SU-DHL-6 (cell line): Measurements from ENCODE around the gene PELI1.

Experiments used
- H2AFZ ChIP-seq: fragments of 200-600 bp; sonication (generic); 2 replicates; pipeline ENCODE4 v1.6.1; 2014; ENCODE audit warnings: low read depth, mild to moderate bottlenecking, moderate library complexity, mixed read lengths, antibody characterized with exemption, low read length; ENCODE audit not compliant: severe bottlenecking
- H3F3A ChIP-seq: fragments of 200-600 bp; shearing (Covaris generic); 2 replicates; pipeline ENCODE4 v1.6.0; 2016; ENCODE audit warnings: antibody characterized with exemption, mild to moderate bottlenecking; ENCODE audit not compliant: insufficient read depth
- H3K27ac ChIP-seq: fragments of 200-600 bp; sonication (generic); 2 replicates; pipeline ENCODE4 v1.5.1; 2016; ENCODE audit warnings: low read depth, mild to moderate bottlenecking, low read length, moderate library complexity, mixed read lengths
- H3K27me3 ChIP-seq: fragments of 200-600 bp; sonication (generic), shearing (Covaris generic); 2 replicates; pipeline ENCODE4 v1.6.0; 2014; ENCODE audit warnings: mild to moderate bottlenecking, low read length
- H3K36me3 ChIP-seq: fragments of 200-600 bp; sonication (generic); 2 replicates; pipeline ENCODE4 v1.6.1; 2014; ENCODE audit warnings: mild to moderate bottlenecking, low read length, mixed read lengths
- H3K4me2 ChIP-seq: fragments of 300-600, 200-600 bp; shearing (Covaris generic), sonication (generic); 2 replicates; pipeline ENCODE4 v1.6.0; 2014; ENCODE audit warnings: low read length, low read depth, mild to moderate bottlenecking; ENCODE audit not compliant: poor library complexity, severe bottlenecking
- H3K4me3 ChIP-seq: fragments of 200-600 bp; sonication (generic); 2 replicates; pipeline ENCODE4 v1.5.1; 2014; ENCODE audit warnings: antibody characterized with exemption, low read length, mild to moderate bottlenecking, mixed read lengths; ENCODE audit not compliant: insufficient read depth, poor library complexity, severe bottlenecking
- H3K79me2 ChIP-seq: fragments of 200-600 bp; sonication (generic); 2 replicates; pipeline ENCODE4 v1.6.1; 2014; ENCODE audit warnings: mild to moderate bottlenecking, low read length, moderate library complexity; ENCODE audit not compliant: insufficient read depth
- H3K9ac ChIP-seq: fragments of 200-600 bp; sonication (generic); 2 replicates; pipeline ENCODE4 v1.7.0; 2014; ENCODE audit warnings: mild to moderate bottlenecking, low read length
- H3K9me2 ChIP-seq: fragments of 200-600 bp; sonication (generic); replicated peaks from 2 replicates; pipeline ENCODE4 v1.6.1; 2014; ENCODE audit warnings: low read length; ENCODE audit not compliant: insufficient read depth
- H3K9me3 ChIP-seq: fragments of 200-600 bp; sonication (generic); 2 replicates; pipeline ENCODE4 v1.6.1; 2014; ENCODE audit warnings: low read length, mixed read lengths; ENCODE audit not compliant: insufficient read depth
- H4K20me1 ChIP-seq: fragments of 200-600 bp; sonication (generic); 2 replicates; pipeline ENCODE4 v1.6.1; 2014; ENCODE audit warnings: low read depth, mild to moderate bottlenecking, antibody characterized with exemption, low read length, moderate library complexity, mixed read lengths
- CTCF ChIP-seq: fragments of 200-600 bp; sonication (generic); IDR thresholded peaks from one replicate; pipeline ENCODE4 v1.5.1; 2017; ENCODE audit warnings: antibody characterized with exemption, mild to moderate bottlenecking, low read length, moderate library complexity; ENCODE audit not compliant: insufficient read depth, poor library complexity, severe bottlenecking
- EZH2phosphoT487 ChIP-seq: fragments of 200-600 bp; sonication (generic), shearing (Covaris generic); conservative IDR thresholded peaks from 2 replicates; pipeline ENCODE4 v1.6.1; 2018; ENCODE audit warnings: mild to moderate bottlenecking, antibody characterized with exemption, low read length, moderate library complexity, mixed read lengths

Gene PELI1

GRCh38 chr2:64094663-64095382, 49.4 kb downstream of the PELI1 start:
- no peak overlapping the region for H3K4me3 ChIP-seq
- no peaks in the 10 kb centered on the region for H3K9me3 ChIP-seq
- H3K4me2 ChIP-seq = peak overlapping the region; percentile 91
- H2AFZ ChIP-seq = no peak overlapping the region
- H3K27me3 ChIP-seq = no peaks in the 10 kb centered on the region
- H3K36me3 ChIP-seq = peaks cover 66% of the 10 kb centered on the region
- H4K20me1 ChIP-seq = no peaks in the 10 kb centered on the region
- TF ChIP-seq EZH2phosphoT487 (no peak), CTCF (no peak)
- H3K27ac ChIP-seq = peak overlapping the region; percentile 99
- peak overlapping the region; percentile 54; the same call in 1 of the 2 replicates for H3K9ac ChIP-seq
- peaks cover 44% of the 10 kb centered on the region for H3K79me2 ChIP-seq
- peaks cover 98% of the 10 kb centered on the region for H3F3A ChIP-seq
- no peaks in the 10 kb centered on the region for H3K9me2 ChIP-seq

GRCh38 chr2:64093341-64093740, 50.9 kb downstream of the PELI1 start:
- peak overlapping the region; percentile 91 for H3K4me2 ChIP-seq
- no peaks in the 10 kb centered on the region for H3K9me2 ChIP-seq
- peaks cover 53% of the 10 kb centered on the region for H3K36me3 ChIP-seq
- peak overlapping the region; percentile 54 for H3K9ac ChIP-seq
- no peak overlapping the region for H2AFZ ChIP-seq
- no peaks in the 10 kb centered on the region for H3K9me3 ChIP-seq
- H3K4me3 ChIP-seq = peak overlapping the region; percentile 10
- peaks cover 43% of the 10 kb centered on the region for H3K79me2 ChIP-seq
- H3F3A ChIP-seq = peaks cover 97% of the 10 kb centered on the region
- H4K20me1 ChIP-seq = no peaks in the 10 kb centered on the region
- H3K27ac ChIP-seq = peak overlapping the region; percentile 99
- H3K27me3 ChIP-seq = no peaks in the 10 kb centered on the region
- TF ChIP-seq EZH2phosphoT487 (no peak), CTCF (no peak)

- no peaks in the 10 kb centered on the region for H3K27me3 ChIP-seq
- peaks cover 97% of the 10 kb centered on the region for H3F3A ChIP-seq
- H3K27ac ChIP-seq = peak overlapping the region; percentile 99
- H3K9me2 ChIP-seq = no peaks in the 10 kb centered on the region
- H4K20me1 ChIP-seq = no peaks in the 10 kb centered on the region
- H3K79me2 ChIP-seq = peaks cover 41% of the 10 kb centered on the region
- H3K36me3 ChIP-seq = peaks cover 45% of the 10 kb centered on the region
- TF ChIP-seq CTCF = no peak
- TF ChIP-seq EZH2phosphoT487 = no peak
- peak overlapping the region; percentile 54 for H3K9ac ChIP-seq
- H3K4me2 ChIP-seq = peak overlapping the region; percentile 91
- peak overlapping the region; percentile 16 for H3K4me3 ChIP-seq
- no peak overlapping the region for H2AFZ ChIP-seq
- no peaks in the 10 kb centered on the region for H3K9me3 ChIP-seq
Measured at GRCh38 chr2:64092502-64092901, 51.7 kb downstream of the PELI1 start.
